IMR-90 (cell line): ENCODE data around the gene LBH. TPM values are rescaled to one million over a fixed set of nuclear protein-coding genes. Genes with fewer than 3 reads are reported as not detected.

ENCODE experiments used
- ATAC-seq: fragments of 200-7000 bp; cut with Tn5 transposase; 2 replicates; pipeline ENCODE4 v1.9.1; 2020; ENCODE audit warnings: low read depth, mild to moderate bottlenecking, moderate library complexity
- BruUV-seq: library from RNA; stranded (reverse); fragments of 400-500 nt; replicated peaks from 2 replicates; lab custom pipeline; 2021; lab: Mats Ljungman, UMichigan
- CTCF ChIA-PET: fragments of 300-600 bp; formaldehyde crosslinking; extraction: SDS; loops from one replicate; lab custom pipeline; 2021; ENCODE audit warnings: antibody characterized with exemption; lab: Yijun Ruan, JAX
- POLR2A ChIA-PET: fragments of 300-600 bp; sonication (Branson Sonifier 250); formaldehyde crosslinking; loops from one replicate; lab custom pipeline; 2022; ENCODE audit warnings: antibody characterized with exemption; ENCODE audit not compliant: unreplicated experiment; lab: Charles Lee
- DNase-seq: peaks from one replicate; pipeline ENCODE4 v3.0.0; 2013
- H2AFZ ChIP-seq: replicated peaks from 2 replicates; pipeline ENCODE3; 2013; ENCODE audit warnings: low read length, mild to moderate bottlenecking; ENCODE audit not compliant: poor library complexity
- H2AK5ac ChIP-seq: 2 replicates; pipeline ENCODE4 v1.6.1; 2013; ENCODE audit warnings: low read depth, low read length, inconsistent platforms
- H2AK9ac ChIP-seq: replicated peaks from 2 replicates; pipeline ENCODE3; 2013; ENCODE audit warnings: mild to moderate bottlenecking, low read depth, low read length, moderate library complexity; ENCODE audit not compliant: poor library complexity
- H2BK120ac ChIP-seq: 2 replicates; pipeline ENCODE4 v1.6.1; 2013; ENCODE audit warnings: low read depth, low read length, inconsistent platforms
- H2BK15ac ChIP-seq: 3 replicates; pipeline ENCODE4 v1.6.1; 2013; ENCODE audit warnings: low read depth, low read length, inconsistent platforms
- H2BK20ac ChIP-seq: 2 replicates; pipeline ENCODE4 v1.6.1; 2013; ENCODE audit warnings: low read depth, mild to moderate bottlenecking, inconsistent platforms, low read length, moderate library complexity
- H2BK5ac ChIP-seq: 2 replicates; pipeline ENCODE4 v1.6.1; 2013; ENCODE audit warnings: mild to moderate bottlenecking, low read depth, low read length, inconsistent platforms; ENCODE audit not compliant: poor library complexity, severe bottlenecking
- H3K14ac ChIP-seq: replicated peaks from 2 replicates; pipeline ENCODE4 v1.6.1; 2013; ENCODE audit warnings: low read depth, low read length, inconsistent platforms
- H3K18ac ChIP-seq: 2 replicates; pipeline ENCODE4 v1.6.1; 2013; ENCODE audit warnings: low read depth, low read length, control low read depth
- H3K23ac ChIP-seq: 2 replicates; pipeline ENCODE4 v1.6.1; 2013; ENCODE audit warnings: low read depth, low read length, inconsistent platforms
- H3K27ac ChIP-seq: 2 replicates; pipeline ENCODE4 v1.5.1; 2013; ENCODE audit warnings: mild to moderate bottlenecking, control low read depth, low read length; ENCODE audit not compliant: insufficient read depth
- H3K27me3 ChIP-seq: 2 replicates; pipeline ENCODE4 v1.6.1; 2013; ENCODE audit warnings: low read length; ENCODE audit not compliant: control insufficient read depth, insufficient read depth
- H3K36me3 ChIP-seq: 2 replicates; pipeline ENCODE4 v1.6.1; 2013; ENCODE audit warnings: low read length, mixed read lengths; ENCODE audit not compliant: control insufficient read depth, insufficient read depth
- H3K4ac ChIP-seq: 2 replicates; pipeline ENCODE4 v1.6.1; 2013; ENCODE audit warnings: low read depth, low read length, inconsistent platforms
- H3K4me1 ChIP-seq: 2 replicates; pipeline ENCODE4 v1.6.1; 2013; ENCODE audit warnings: low read length, mixed read lengths; ENCODE audit not compliant: control insufficient read depth, insufficient read depth
- H3K4me2 ChIP-seq: 2 replicates; pipeline ENCODE4 v1.6.1; 2013; ENCODE audit warnings: low read depth, mild to moderate bottlenecking, control low read depth, low read length, moderate library complexity
- H3K4me3 ChIP-seq: 2 replicates; pipeline ENCODE4 v1.5.1; 2013; ENCODE audit warnings: low read depth, mild to moderate bottlenecking, control low read depth, low read length, moderate library complexity; ENCODE audit not compliant: insufficient read depth
- H3K56ac ChIP-seq: 2 replicates; pipeline ENCODE4 v1.6.1; 2013; ENCODE audit warnings: low read length, inconsistent platforms; ENCODE audit not compliant: insufficient read depth; ENCODE audit errors: extremely low read depth
- H3K79me1 ChIP-seq, 2 experiments: 2 replicates each; pipeline ENCODE4 v1.6.1; 2013; ENCODE audit warnings: low read length in 2 of 2, inconsistent platforms in 1 of 2, low read depth in 1 of 2
- H3K9ac ChIP-seq: 2 replicates; pipeline ENCODE4 v1.6.1; 2013; ENCODE audit warnings: low read depth, low read length, control low read depth
- H3K9me1 ChIP-seq: 2 replicates; pipeline ENCODE4 v1.6.1; 2013; ENCODE audit warnings: low read length, inconsistent platforms; ENCODE audit not compliant: insufficient read depth
- H3K9me3 ChIP-seq: 2 replicates; pipeline ENCODE4 v1.6.1; 2013; ENCODE audit warnings: low read length; ENCODE audit not compliant: control insufficient read depth, insufficient read depth
- H4K20me1 ChIP-seq: 2 replicates; pipeline ENCODE4 v1.6.1; 2013; ENCODE audit warnings: low read length, inconsistent platforms; ENCODE audit not compliant: insufficient read depth
- H4K5ac ChIP-seq: 2 replicates; pipeline ENCODE4 v1.6.1; 2013; ENCODE audit warnings: mild to moderate bottlenecking, low read depth, low read length, control low read depth
- H4K8ac ChIP-seq, 2 experiments: 2 replicates each; pipeline ENCODE4 v1.6.1; 2013; ENCODE audit warnings: low read depth in 2 of 2, low read length in 2 of 2, control low read depth in 1 of 2, inconsistent platforms in 1 of 2
- H4K91ac ChIP-seq: 2 replicates; pipeline ENCODE4 v1.6.1; 2013; ENCODE audit warnings: low read depth, low read length, inconsistent platforms; ENCODE audit not compliant: insufficient read depth
- BHLHE40 ChIP-seq: fragments of 150-350 bp; IDR thresholded peaks from 2 replicates; pipeline ENCODE4 v1.6.1; 2016; ENCODE audit warnings: mild to moderate bottlenecking, low read depth, low read length
- CEBPB ChIP-seq: IDR thresholded peaks from 2 replicates; pipeline ENCODE4 v1.6.1; 2012; ENCODE audit warnings: low read depth, low read length, improper control_type of control experiment
- CHD1 ChIP-seq: IDR thresholded peaks from 2 replicates; pipeline ENCODE4 v1.6.1; 2012; ENCODE audit warnings: low read depth, low read length, improper control_type of control experiment
- FOS ChIP-seq: fragments of 150-350 bp; IDR thresholded peaks from 2 replicates; pipeline ENCODE4 v1.6.1; 2016; ENCODE audit warnings: low read depth, low read length
- MAFK ChIP-seq: IDR thresholded peaks from 2 replicates; pipeline ENCODE4 v1.6.1; 2012; ENCODE audit warnings: low read depth, low read length, improper control_type of control experiment
- MAZ ChIP-seq: IDR thresholded peaks from 2 replicates; pipeline ENCODE4 v1.6.1; 2012; ENCODE audit warnings: low read depth, mild to moderate bottlenecking, low read length, improper control_type of control experiment, moderate library complexity, borderline replicate concordance
- NFE2L2 ChIP-seq: fragments of 150-350 bp; IDR thresholded peaks from 2 replicates; pipeline ENCODE4 v1.6.1; 2016; ENCODE audit warnings: low read depth, mild to moderate bottlenecking, low read length
- POLR2A ChIP-seq: IDR thresholded peaks from 2 replicates; pipeline ENCODE4 v1.6.1; 2012; ENCODE audit warnings: mild to moderate bottlenecking, low read depth, low read length
- RAD21 ChIP-seq: IDR thresholded peaks from 2 replicates; pipeline ENCODE4 v1.6.1; 2012; ENCODE audit warnings: low read length, improper control_type of control experiment
- RCOR1 ChIP-seq: IDR thresholded peaks from 2 replicates; pipeline ENCODE4 v1.6.1; 2012; ENCODE audit warnings: mild to moderate bottlenecking, low read length, improper control_type of control experiment; ENCODE audit not compliant: insufficient replicate concordance
- RFX5 ChIP-seq: IDR thresholded peaks from 2 replicates; pipeline ENCODE4 v1.8.0; 2012; ENCODE audit warnings: low read depth, mild to moderate bottlenecking, low read length, moderate library complexity
- SMC3 ChIP-seq: fragments of 150-350 bp; IDR thresholded peaks from 2 replicates; pipeline ENCODE4 v1.6.1; 2016; ENCODE audit warnings: low read depth, mild to moderate bottlenecking, antibody characterized with exemption, low read length, moderate library complexity
- USF2 ChIP-seq: fragments of 150-350 bp; IDR thresholded peaks from 2 replicates; pipeline ENCODE4 v1.6.1; 2017; ENCODE audit warnings: mild to moderate bottlenecking, antibody characterized with exemption, low read length, low read depth
- WGBS, 2 experiments: methylation state at CpG; one replicate each; pipeline versions ENCODE4 v1.1.5 to v1.1.7; 2013; ENCODE audit warnings: missing lambda C conversion rate in 2 of 2; ENCODE audit not compliant: insufficient read length in 1 of 2; ENCODE audit errors: extremely low coverage in 2 of 2; 5-methylcytosine and 5-hydroxymethylcytosine counted together
- dilution Hi-C: fragments of 300-500 bp; cut with HindIII; formaldehyde crosslinking; loops from one replicate; pipeline ENCODE4 v1.14.3; 2018; ENCODE audit warnings: low sequenced_read_pairs; ENCODE audit not compliant: unreplicated experiment
- in situ Hi-C: fragments of 300-500 bp; cut with MboI; formaldehyde crosslinking; loops from 3 replicates; pipeline ENCODE4 v1.14.3; 2019; ENCODE audit warnings: low sequenced_read_pairs, inconsistent platforms, mixed read lengths
- intact Hi-C: fragments of 100-400 bp; cut with micrococcal nuclease; formaldehyde crosslinking; loops from 2 replicates; pipeline ENCODE4 v1.10.0; 2022
- polyA plus RNA-seq, 3 experiments: library from polyadenylated mRNA; depleted of rRNA; stranded (reverse); fragments of >200 nt; gene quantifications; 2 replicates each; pipeline ENCODE4 v1.2.3, GENCODE V29; 2012; ENCODE audit warnings: low replicate concordance in 1 of 3
- total RNA-seq: library from RNA; depleted of rRNA; stranded (reverse); fragments of >200 nt; gene quantifications from 2 replicates; pipeline ENCODE4 v1.2.3, GENCODE V29; 2012

Gene LBH
- total and polyA plus RNA-seq, 2 of the 4 experiments (the other 2 are of a cell fraction) = 158 to 202 TPM

GRCh38 chr2:30301551-30301950 lies 70.2 kb downstream of the LBH start:
- no TSS peak for BruUV-seq
- Histone ChIP-seq H3K4ac (peak overlapping the region; percentile 99), H3K56ac (peak overlapping the region; percentile 91), H3K9ac (peak overlapping the region; percentile 63), H2BK5ac (peak overlapping the region; percentile 96), H3K36me3 (no peaks in the 10 kb centered on the region), H2BK20ac (peak overlapping the region; percentile 99), H4K8ac (peak overlapping the region; percentile 92 to 99), H4K91ac (peak overlapping the region; percentile 99), H3K18ac (peak overlapping the region; percentile 88), H3K4me1 (peaks cover 31% of the 10 kb centered on the region), H3K14ac (peak overlapping the region; percentile 97), H2AK9ac (peak overlapping the region; percentile 91), H2AFZ (peak overlapping the region; percentile 68), H3K27me3 (no peaks in the 10 kb centered on the region), H4K20me1 (no peaks in the 10 kb centered on the region), H3K27ac (peak overlapping the region; percentile 88), H3K79me1 (peaks cover 11 to 48% of the 10 kb centered on the region in 2 experiments; a peak in 3 of 4 replicates), H3K4me2 (no peak overlapping the region; the same call in 1 of the 2 replicates), H3K23ac (peak overlapping the region; percentile 98), H2AK5ac (peak overlapping the region; percentile 94), H4K5ac (peak overlapping the region; percentile 77), H3K9me1 (peaks cover 29% of the 10 kb centered on the region), H3K4me3 (no peak overlapping the region), H2BK120ac (peak overlapping the region; percentile 100), H3K9me3 (no peaks in the 10 kb centered on the region), H2BK15ac (peak overlapping the region; percentile 99; the same call in 2 of the 3 replicates)
- dilution Hi-C loops (no loop called here), in situ Hi-C loops (no loop called here), intact Hi-C loops (loop anchor here (1.0 to 5.0 kb wide), 8 partner anchors 49 to 406 kb away; partner anchors contain the start of genes LBH and LCLAT1)
- TF ChIP-seq USF2 = no peak
- peak; percentile 38; the same call in 1 of the 2 replicates for TF ChIP-seq POLR2A
- peak; percentile 71 for TF ChIP-seq CEBPB
- TF ChIP-seq FOS = peak; percentile 70; the same call in 1 of the 2 replicates
- TF ChIP-seq NFE2L2 = peak; percentile 7; the same call in 1 of the 2 replicates
- no peak for TF ChIP-seq RCOR1
- TF ChIP-seq SMC3 = peak; percentile 2; the same call in 1 of the 2 replicates
- TF ChIP-seq RAD21 = 0 out of 2 replicates have a peak, but pooled peaks have one; percentile 9
- no peak for TF ChIP-seq MAFK
- TF ChIP-seq RFX5 = no peak
- TF ChIP-seq BHLHE40 = peak; percentile 15; the same call in 1 of the 2 replicates
- TF ChIP-seq MAZ = no peak
- TF ChIP-seq CHD1 = no peak
- POLR2A ChIA-PET = interaction anchor here (0.5 to 1.4 kb wide), 8 partner anchors 27 to 107 kb away, joined by 3 to 13 read pairs (median 4); no protein-coding TSS in a partner anchor
- CTCF ChIA-PET = interaction anchor here (0.6 to 2.2 kb wide), 4 partner anchors 108 to 1630 kb away, joined by 4 to 7 read pairs (median 6); no protein-coding TSS in a partner anchor
- ATAC-seq (peak; percentile 40), DNase-seq (peak; percentile 93)
- WGBS, 2 experiments = no CpG with 5 or more reads among the region's 7 CpGs
